Transverse colon (tissue), 3 donors: ENCODE data around the gene SAMHD1.
"Not testable (repeated sequence)": the region's sequence is repeated elsewhere in the genome, so short reads cannot be mapped to it uniquely, and the experiment has no call there.

Experiments used
- CTCF ChIP-seq, 5 experiments: fragments of 200-600 bp in 3 of 5; fragments of 450-650 bp in 2 of 5; sonication (generic) in 3 of 5; IDR thresholded peaks; 1 replicate in 2 of 5; 2 replicates in 3 of 5; pipeline ENCODE4 v1.5.1; 2016 to 2017; ENCODE audit warnings: antibody characterized with exemption in 5 of 5, inconsistent platforms in 3 of 5, mild to moderate bottlenecking in 2 of 5, moderate library complexity in 1 of 5
- POLR2A ChIP-seq: fragments of 450-650 bp; IDR thresholded peaks from one replicate; pipeline ENCODE4 v1.6.1; 2016; ENCODE audit warnings: antibody characterized with exemption, mild to moderate bottlenecking, moderate library complexity

GRCh38 chr20:36841030-36841429 lies 110.5 kb downstream of the SAMHD1 start:
- TF ChIP-seq CTCF (IDR thresholded peaks at IDR 0.05); POLR2A: not testable (repeated sequence)
